GF-D8 (cell line): ENCODE data around the gene IDI2.

Experiments used
- DNase-seq: peaks from one replicate; lab custom pipeline; 2025; lab: John Stamatoyannopoulos, UW

Gene IDI2

GRCh38 chr10:980468-981093, 45.1 kb downstream of the IDI2 start:
- DNase-seq = no peak

- no peak for DNase-seq
These were observed 46.7 kb downstream of the IDI2 start for GRCh38 chr10:978826-979421.

GRCh38 chr10:976316-976715, 49.3 kb downstream of the IDI2 start:
- DNase-seq = no peak

GRCh38 chr10:974785-975074, 50.9 kb downstream of the IDI2 start:
- no peak for DNase-seq

- no peak for DNase-seq
These were observed 51.4 kb downstream of the IDI2 start for GRCh38 chr10:974038-974784.

GRCh38 chr10:972763-973162, 52.9 kb downstream of the IDI2 start:
- no peak for DNase-seq

GRCh38 chr10:971613-972012, 54.0 kb downstream of the IDI2 start:
- no peak for DNase-seq

- DNase-seq = peak; percentile 45
These were observed 54.5 kb downstream of the IDI2 start for GRCh38 chr10:971150-971542.

GRCh38 chr10:970311-971149, 55.1 kb downstream of the IDI2 start:
- DNase-seq = no peak

GRCh38 chr10:969473-970150, 56.0 kb downstream of the IDI2 start:
- no peak for DNase-seq
